Prostate gland (tissue), 2 donors: ENCODE results near the gene CCDC83. TPM values are rescaled to one million over a fixed set of nuclear protein-coding genes. Genes with fewer than 3 reads are reported as not detected.
"Not testable (repeated sequence)": the region's sequence is repeated elsewhere in the genome, so short reads cannot be mapped to it uniquely, and the experiment has no call there.

ENCODE experiments used
- DNase-seq: peaks from one replicate; pipeline ENCODE4 v3.0.0-alpha.2; 2019; ENCODE audit warnings: low spot score
- H3K27ac ChIP-seq, 2 donors: fragments of 200-600 bp; sonication (generic); 2 replicates each; pipeline ENCODE4 v1.5.1; 2017 to 2019
- H3K27me3 ChIP-seq: fragments of 200-600 bp; sonication (generic); replicated peaks from 2 replicates; pipeline ENCODE4 v1.5.1; 2019; ENCODE audit not compliant: insufficient read depth
- H3K36me3 ChIP-seq, 2 donors: fragments of 200-600 bp; sonication (generic); 1 replicate in 1 of 2; 2 replicates in 1 of 2; pipeline versions ENCODE4 v1.5.1 to v1.8.1; 2017 to 2019
- H3K4me1 ChIP-seq: fragments of 200-600 bp; sonication (generic); replicated peaks from 2 replicates; pipeline ENCODE4 v1.5.1; 2019
- H3K4me3 ChIP-seq, 2 donors: fragments of 200-600 bp; sonication (generic); 2 replicates each; pipeline ENCODE4 v1.5.1; 2017 to 2019
- H3K9me3 ChIP-seq: fragments of 200-600 bp; sonication (generic); 2 replicates; pipeline ENCODE4 v1.5.1; 2017
- POLR2A ChIP-seq: fragments of 450-650 bp; IDR thresholded peaks from one replicate; pipeline ENCODE4 v1.6.1; 2016; ENCODE audit warnings: antibody characterized with exemption, mild to moderate bottlenecking
- POLR2AphosphoS5 ChIP-seq: sonication (generic); formaldehyde crosslinking; IDR thresholded peaks from one replicate; pipeline ENCODE4 v1.6.1; 2017; ENCODE audit warnings: antibody characterized with exemption
- WGBS: methylation state at CpG from one replicate; pipeline ENCODE4 v1.1.5; 2018; 5-methylcytosine and 5-hydroxymethylcytosine counted together
- intact Hi-C: fragments of 100-400 bp; cut with DNase I; formaldehyde crosslinking; loops from one replicate; pipeline ENCODE4 v1.14.2; 2022
- total RNA-seq, 2 donors: library from RNA; depleted of rRNA; stranded (reverse); fragments of >200 nt; gene quantifications; one replicate each; pipeline ENCODE4 v1.1.0, GENCODE V29; 2016
- TF ChIP-seq, protein P1 (sequence below), 4 experiments: fragments of 200-600 bp in 2 of 4; fragments of 450-650 bp in 2 of 4; sonication (generic) in 2 of 4; IDR thresholded peaks; 1 replicate in 3 of 4; 2 replicates in 1 of 4; pipeline ENCODE4 v1.5.1; 2016 to 2019; ENCODE audit warnings: antibody characterized with exemption in 4 of 4, mild to moderate bottlenecking in 2 of 4, moderate library complexity in 2 of 4

CCDC83 gene
- total RNA-seq, 2 donors from 2014 or later, result 12.5 TPM; not detected in 1

DNA sequence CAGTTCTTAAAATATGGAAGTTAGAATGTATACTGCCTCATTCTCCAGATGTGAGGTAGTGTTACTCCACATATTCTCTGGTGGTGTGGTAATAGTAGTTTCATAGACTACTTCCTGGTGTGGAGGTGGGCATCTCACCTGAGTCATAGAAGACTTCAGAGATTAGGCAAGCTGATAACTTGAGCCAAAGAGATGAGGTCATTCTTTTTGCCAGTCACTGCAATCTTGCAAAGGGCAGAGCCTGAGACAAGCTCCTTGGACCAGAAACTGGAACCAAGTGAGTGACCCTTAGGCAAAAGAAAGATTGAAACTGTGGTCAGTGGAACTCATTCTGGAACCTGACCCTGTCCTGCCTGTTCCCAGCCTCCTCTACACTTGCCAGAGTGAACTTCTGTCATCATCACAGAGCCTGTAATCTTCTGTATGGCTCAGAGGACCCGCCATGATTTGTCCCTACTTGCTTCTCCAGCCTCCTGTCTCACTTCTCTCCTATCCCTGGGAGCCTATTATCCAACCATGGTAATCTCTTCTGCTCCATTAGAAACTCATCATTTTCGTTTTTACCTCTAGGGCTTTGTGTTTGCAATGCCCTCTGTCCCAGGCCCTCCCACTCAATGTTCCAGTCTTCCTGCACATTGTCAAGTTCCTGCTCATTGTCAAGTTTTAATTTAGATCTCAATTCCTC, 10.6 kb upstream of the CCDC83 start:
- Histone ChIP-seq H3K27me3 (no peaks in the 10 kb centered on the region), H3K27ac (no peak overlapping the region), H3K36me3 (no peaks in the 10 kb centered on the region), H3K4me1 (no peaks in the 10 kb centered on the region), H3K9me3 (no peaks in the 10 kb centered on the region), H3K4me3 (no peak overlapping the region)
- intact Hi-C loops, result no loop called here
- no peak for DNase-seq
- TF ChIP-seq POLR2A (no peak), POLR2AphosphoS5 (no peak)
- TF ChIP-seq, protein P1, sequence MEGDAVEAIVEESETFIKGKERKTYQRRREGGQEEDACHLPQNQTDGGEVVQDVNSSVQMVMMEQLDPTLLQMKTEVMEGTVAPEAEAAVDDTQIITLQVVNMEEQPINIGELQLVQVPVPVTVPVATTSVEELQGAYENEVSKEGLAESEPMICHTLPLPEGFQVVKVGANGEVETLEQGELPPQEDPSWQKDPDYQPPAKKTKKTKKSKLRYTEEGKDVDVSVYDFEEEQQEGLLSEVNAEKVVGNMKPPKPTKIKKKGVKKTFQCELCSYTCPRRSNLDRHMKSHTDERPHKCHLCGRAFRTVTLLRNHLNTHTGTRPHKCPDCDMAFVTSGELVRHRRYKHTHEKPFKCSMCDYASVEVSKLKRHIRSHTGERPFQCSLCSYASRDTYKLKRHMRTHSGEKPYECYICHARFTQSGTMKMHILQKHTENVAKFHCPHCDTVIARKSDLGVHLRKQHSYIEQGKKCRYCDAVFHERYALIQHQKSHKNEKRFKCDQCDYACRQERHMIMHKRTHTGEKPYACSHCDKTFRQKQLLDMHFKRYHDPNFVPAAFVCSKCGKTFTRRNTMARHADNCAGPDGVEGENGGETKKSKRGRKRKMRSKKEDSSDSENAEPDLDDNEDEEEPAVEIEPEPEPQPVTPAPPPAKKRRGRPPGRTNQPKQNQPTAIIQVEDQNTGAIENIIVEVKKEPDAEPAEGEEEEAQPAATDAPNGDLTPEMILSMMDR (IDR thresholded peaks at IDR 0.05), result no peak
- 68% methylated on average over 2 of the region's 2 CpGs for WGBS

GRCh38 chr11:85845124-85845631, 10.0 kb upstream of the CCDC83 start:
- Histone ChIP-seq H3K4me1 (no peaks in the 10 kb centered on the region), H3K27ac (no peak overlapping the region), H3K4me3 (no peak overlapping the region), H3K27me3 (no peaks in the 10 kb centered on the region), H3K36me3 (no peaks in the 10 kb centered on the region), H3K9me3 (no peaks in the 10 kb centered on the region)
- 100% methylated on average over 1 of the region's 1 CpG for WGBS
- no peak for DNase-seq
- no peak for TF ChIP-seq POLR2A
- TF ChIP-seq, protein P1 (IDR thresholded peaks at IDR 0.05), result no peak
- TF ChIP-seq POLR2AphosphoS5, result no peak
- intact Hi-C loops, result no loop called here

DNA sequence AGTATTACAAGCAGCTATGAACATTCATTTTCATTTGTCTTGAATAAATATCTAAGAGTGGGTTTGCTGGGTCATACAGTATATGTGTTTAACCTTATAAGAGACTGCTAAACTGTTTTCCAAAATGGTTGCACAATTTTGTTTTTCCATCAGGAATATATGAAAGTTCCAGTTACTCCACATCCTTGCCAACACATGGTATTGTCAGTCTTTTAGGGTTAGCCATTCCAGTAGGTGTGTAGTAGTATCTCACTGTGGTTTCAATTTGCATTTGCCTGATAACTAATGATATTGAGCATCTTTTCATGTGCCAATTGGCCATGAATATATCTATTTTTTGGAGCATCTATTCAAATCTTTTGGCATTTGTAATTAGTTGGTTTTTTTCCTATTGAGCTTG, 7.7 kb upstream of the CCDC83 start:
- no peaks in the 10 kb centered on the region for H3K4me1 ChIP-seq

GRCh38 chr11:85848006-85848405, 7.2 kb upstream of the CCDC83 start:
- Histone ChIP-seq H3K4me1 (no peaks in the 10 kb centered on the region), H3K27ac (no peak overlapping the region), H3K36me3 (no peaks in the 10 kb centered on the region), H3K9me3 (no peaks in the 10 kb centered on the region), H3K27me3 (no peaks in the 10 kb centered on the region), H3K4me3 (no peak overlapping the region)
- WGBS, result 87% methylated on average over 3 of the region's 3 CpGs
- no peak for TF ChIP-seq POLR2A
- TF ChIP-seq, protein P1 (IDR thresholded peaks at IDR 0.05), result no peak
- no peak for TF ChIP-seq POLR2AphosphoS5
- intact Hi-C loops, result no loop called here
- no peak for DNase-seq

More for the DNA sequence above, 7.7 kb upstream of the CCDC83 start:
- DNase-seq, result no peak
- Histone ChIP-seq H3K27me3 (no peaks in the 10 kb centered on the region), H3K27ac (no peak overlapping the region), H3K36me3 (no peaks in the 10 kb centered on the region), H3K4me3 (no peak overlapping the region), H3K9me3 (no peaks in the 10 kb centered on the region)
- no peak for TF ChIP-seq POLR2AphosphoS5
- no peak for TF ChIP-seq POLR2A
- TF ChIP-seq, protein P1 (IDR thresholded peaks at IDR 0.05), result no peak
- intact Hi-C loops, result no loop called here

GRCh38 chr11:85848556-85848955, 6.6 kb upstream of the CCDC83 start:
- no peak overlapping the region for H3K27ac ChIP-seq
- H3K27me3 ChIP-seq, result no peaks in the 10 kb centered on the region
- no peaks in the 10 kb centered on the region for H3K9me3 ChIP-seq
- TF ChIP-seq POLR2A (no peak), POLR2AphosphoS5 (no peak)
- TF ChIP-seq, protein P1 (IDR thresholded peaks at IDR 0.05), result no peak
- no peaks in the 10 kb centered on the region for H3K36me3 ChIP-seq
- 95% methylated on average over 2 of the region's 2 CpGs for WGBS
- H3K4me1 ChIP-seq, result no peaks in the 10 kb centered on the region
- intact Hi-C loops, result no loop called here
- DNase-seq, result no peak
- H3K4me3 ChIP-seq, result no peak overlapping the region

DNA sequence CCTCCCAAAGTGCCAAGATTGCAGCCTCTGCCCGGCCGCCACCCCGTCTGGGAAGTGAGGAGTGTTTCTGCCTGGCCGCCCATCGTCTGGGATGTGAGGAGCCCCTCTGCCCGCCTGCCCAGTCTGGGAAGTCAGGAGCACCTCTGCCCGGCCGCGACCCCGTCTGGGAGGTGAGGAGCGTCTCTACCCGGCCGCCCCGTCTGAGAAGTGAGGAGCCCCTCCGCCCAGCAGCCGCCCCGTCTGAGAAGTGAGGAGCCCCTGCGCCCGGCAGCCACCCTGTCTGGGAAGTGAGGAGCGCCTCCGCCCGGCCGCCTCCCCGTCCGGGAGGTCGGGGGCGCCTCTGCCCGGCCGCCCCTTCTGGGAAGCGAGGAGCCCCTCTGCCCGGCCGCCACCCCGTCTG, 2.4 kb upstream of the CCDC83 start:
- intact Hi-C loops, result loop anchor here (10.0 kb wide), 4 partner anchors 92 to 962 kb away; partner anchors contain the start of gene CCDC89
- H3K27ac ChIP-seq, result not testable (repeated sequence)

DNA sequence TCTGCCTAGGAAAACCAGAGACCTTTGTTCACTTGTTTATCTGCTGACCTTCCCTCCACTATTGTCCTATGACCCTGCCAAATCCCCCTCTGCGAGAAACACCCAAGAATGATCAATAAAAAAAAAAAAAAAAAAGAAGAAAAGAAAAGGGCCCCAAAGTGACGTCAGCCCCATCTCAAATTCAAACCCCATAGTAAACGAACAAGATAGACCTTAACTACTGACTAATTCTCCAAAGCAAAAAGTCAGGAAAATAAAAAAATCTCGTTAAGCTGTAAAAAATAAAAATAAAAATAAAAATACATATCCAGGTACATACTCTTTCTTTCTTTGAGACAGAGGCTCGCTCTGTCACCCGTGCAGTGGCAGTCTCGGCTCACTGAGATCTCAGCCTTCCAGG, 1.6 kb upstream of the CCDC83 start:
- H3K4me1 ChIP-seq, DNase-seq, H3K36me3 ChIP-seq, H3K9me3 ChIP-seq, H3K27me3 ChIP-seq, H3K27ac ChIP-seq, H3K4me3 ChIP-seq: not testable (repeated sequence)
- intact Hi-C loops, result loop anchor here (10.0 kb wide), 4 partner anchors 91 to 961 kb away; partner anchors contain the start of gene CCDC89
- WGBS, result 90% methylated on average over 7 of the region's 7 CpGs

More for the DNA sequence above, 2.4 kb upstream of the CCDC83 start:
- 99% methylated on average over 33 of the region's 33 CpGs for WGBS
- H3K4me1 ChIP-seq, H3K9me3 ChIP-seq, H3K36me3 ChIP-seq, H3K27me3 ChIP-seq, DNase-seq, H3K4me3 ChIP-seq: not testable (repeated sequence)
